Retinal pigment epithelial cell (primary cell): ENCODE results near the gene SLC22A2.

Source experiments
- DNase-seq: peaks from one replicate; pipeline ENCODE4 v3.0.0-alpha.2; 2010; ENCODE audit warnings: low read depth
- H3K4me3 ChIP-seq: 2 replicates; pipeline ENCODE4 v1.5.1; 2011; ENCODE audit warnings: mild to moderate bottlenecking, low read length, control low read depth, moderate library complexity
- CTCF ChIP-seq: conservative IDR thresholded peaks from 2 replicates; pipeline ENCODE4 v1.5.1; 2011; ENCODE audit warnings: low read depth, low read length, control low read depth, inconsistent platforms

SLC22A2 gene

GRCh38 chr6:160167604-160168399 is 90.8 kb downstream of the SLC22A2 start:
- no peak overlapping the region for H3K4me3 ChIP-seq
- no peak for DNase-seq
- no peak for TF ChIP-seq CTCF
